OCI-LY1 (cell line): ENCODE measurements around the gene GCN1.

Source experiments
- H2AFZ ChIP-seq: fragments of 200-600 bp; sonication (generic), shearing (Covaris generic); 2 replicates; pipeline ENCODE4 v1.6.0; 2014; ENCODE audit warnings: antibody characterized with exemption, mild to moderate bottlenecking, low read length
- H3F3A ChIP-seq: fragments of 200-600 bp; sonication (generic), shearing (Covaris generic); 2 replicates; pipeline ENCODE4 v1.6.0; 2014; ENCODE audit warnings: mild to moderate bottlenecking, antibody characterized with exemption, low read length, moderate library complexity; ENCODE audit not compliant: insufficient read depth
- H3K27ac ChIP-seq: fragments of 200-600 bp; sonication (generic); 2 replicates; pipeline ENCODE4 v1.5.1; 2014; ENCODE audit warnings: low read length, mixed run types, mild to moderate bottlenecking, low read depth; ENCODE audit not compliant: poor library complexity, severe bottlenecking
- H3K27me3 ChIP-seq: fragments of 200-600 bp; sonication (generic); 2 replicates; pipeline ENCODE4 v1.6.0; 2014; ENCODE audit warnings: antibody characterized with exemption, mild to moderate bottlenecking, low read length, moderate library complexity; ENCODE audit not compliant: insufficient read depth
- H3K36me3 ChIP-seq: fragments of 200-600 bp; sonication (generic); 2 replicates; pipeline ENCODE4 v1.6.1; 2014; ENCODE audit warnings: mild to moderate bottlenecking, antibody characterized with exemption, low read length, moderate library complexity, mixed read lengths; ENCODE audit not compliant: insufficient read depth
- H3K4me1 ChIP-seq: fragments of 200-600 bp; sonication (generic); 2 replicates; pipeline ENCODE4 v1.5.1; 2014; ENCODE audit warnings: mild to moderate bottlenecking, low read length, moderate library complexity; ENCODE audit not compliant: insufficient read depth, severe bottlenecking
- H3K4me2 ChIP-seq: fragments of 200-600 bp; sonication (generic), shearing (Covaris generic); 2 replicates; pipeline ENCODE4 v1.6.1; 2014; ENCODE audit warnings: low read length
- H3K4me3 ChIP-seq: fragments of 200-600 bp; sonication (generic); 2 replicates; pipeline ENCODE4 v1.5.1; 2014; ENCODE audit warnings: low read length, low read depth, mild to moderate bottlenecking, mixed read lengths; ENCODE audit not compliant: poor library complexity, severe bottlenecking
- H3K79me2 ChIP-seq: fragments of 200-600 bp; shearing (Covaris generic); 2 replicates; pipeline ENCODE4 v1.6.1; 2016; ENCODE audit warnings: mixed run types, low read length, mixed read lengths; ENCODE audit not compliant: insufficient read depth
- H3K9ac ChIP-seq: fragments of 200-600 bp; sonication (generic), shearing (Covaris generic); 2 replicates; pipeline ENCODE4 v1.6.1; 2014; ENCODE audit warnings: mild to moderate bottlenecking, low read length, mixed read lengths
- H3K9me2 ChIP-seq: fragments of 200-600 bp; sonication (generic), shearing (Covaris generic); 2 replicates; pipeline ENCODE4 v1.6.1; 2014; ENCODE audit warnings: low read depth, mild to moderate bottlenecking, low read length, mixed read lengths
- H3K9me3 ChIP-seq: fragments of 200-600 bp; shearing (Covaris generic); 2 replicates; pipeline ENCODE4 v1.6.1; 2014; ENCODE audit warnings: low read length, mixed read lengths
- H4K20me1 ChIP-seq: fragments of 200-600 bp; sonication (generic), shearing (Covaris generic); 2 replicates; pipeline ENCODE4 v1.6.0; 2016; ENCODE audit warnings: mild to moderate bottlenecking, low read length; ENCODE audit not compliant: insufficient read depth
- CTCF ChIP-seq: fragments of 200-600 bp; sonication (generic), shearing (Covaris generic); IDR thresholded peaks from 2 replicates; pipeline ENCODE4 v1.5.1; 2017; ENCODE audit warnings: mild to moderate bottlenecking, antibody characterized with exemption, low read length, moderate library complexity, mixed read lengths
- EZH2 ChIP-seq: fragments of 200-600 bp; sonication (generic), shearing (Covaris generic); IDR thresholded peaks from 2 replicates; pipeline ENCODE4 v1.8.0; 2017; ENCODE audit warnings: borderline replicate concordance, mixed run types, mild to moderate bottlenecking, antibody characterized with exemption, low read length, moderate library complexity, mixed read lengths

The GCN1 gene

DNA sequence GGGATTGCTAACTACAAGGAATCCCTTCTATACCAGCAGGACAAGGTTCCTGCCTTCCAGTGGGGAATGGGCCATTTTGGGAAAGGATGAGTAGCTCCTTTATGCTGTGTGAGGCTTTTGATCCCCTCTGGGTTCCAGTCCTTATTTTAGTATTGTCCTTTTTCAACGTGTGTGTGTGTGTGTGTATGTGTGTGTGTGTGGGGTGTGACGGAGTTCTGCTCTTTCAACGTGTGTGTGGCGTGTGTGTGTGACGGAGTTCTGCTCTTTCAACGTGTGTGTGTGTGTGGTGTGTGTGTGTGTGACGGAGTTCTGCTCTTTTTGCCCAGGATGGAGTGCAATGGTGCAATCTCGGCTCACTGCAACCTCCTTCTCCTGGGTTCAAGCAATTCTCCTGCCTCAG, 105.4 kb downstream of the GCN1 start:
- no peak overlapping the region for H3K9ac ChIP-seq
- no peak for TF ChIP-seq EZH2
- no peak for TF ChIP-seq CTCF
- peaks cover 7% of the 10 kb centered on the region; the same call in 1 of the 2 replicates for H3F3A ChIP-seq
- no peak overlapping the region for H3K4me3 ChIP-seq
- H4K20me1 ChIP-seq: no peaks in the 10 kb centered on the region
- no peaks in the 10 kb centered on the region for H3K9me2 ChIP-seq
- H3K9me3 ChIP-seq: no peaks in the 10 kb centered on the region
- H3K4me2 ChIP-seq: no peak overlapping the region
- H2AFZ ChIP-seq: no peak overlapping the region
- peaks cover 35% of the 10 kb centered on the region for H3K4me1 ChIP-seq
- H3K36me3 ChIP-seq: peaks cover 20% of the 10 kb centered on the region; the same call in 1 of the 2 replicates
- peak overlapping the region; percentile 35 for H3K27ac ChIP-seq
- H3K79me2 ChIP-seq: no peaks in the 10 kb centered on the region
- no peaks in the 10 kb centered on the region for H3K27me3 ChIP-seq

DNA sequence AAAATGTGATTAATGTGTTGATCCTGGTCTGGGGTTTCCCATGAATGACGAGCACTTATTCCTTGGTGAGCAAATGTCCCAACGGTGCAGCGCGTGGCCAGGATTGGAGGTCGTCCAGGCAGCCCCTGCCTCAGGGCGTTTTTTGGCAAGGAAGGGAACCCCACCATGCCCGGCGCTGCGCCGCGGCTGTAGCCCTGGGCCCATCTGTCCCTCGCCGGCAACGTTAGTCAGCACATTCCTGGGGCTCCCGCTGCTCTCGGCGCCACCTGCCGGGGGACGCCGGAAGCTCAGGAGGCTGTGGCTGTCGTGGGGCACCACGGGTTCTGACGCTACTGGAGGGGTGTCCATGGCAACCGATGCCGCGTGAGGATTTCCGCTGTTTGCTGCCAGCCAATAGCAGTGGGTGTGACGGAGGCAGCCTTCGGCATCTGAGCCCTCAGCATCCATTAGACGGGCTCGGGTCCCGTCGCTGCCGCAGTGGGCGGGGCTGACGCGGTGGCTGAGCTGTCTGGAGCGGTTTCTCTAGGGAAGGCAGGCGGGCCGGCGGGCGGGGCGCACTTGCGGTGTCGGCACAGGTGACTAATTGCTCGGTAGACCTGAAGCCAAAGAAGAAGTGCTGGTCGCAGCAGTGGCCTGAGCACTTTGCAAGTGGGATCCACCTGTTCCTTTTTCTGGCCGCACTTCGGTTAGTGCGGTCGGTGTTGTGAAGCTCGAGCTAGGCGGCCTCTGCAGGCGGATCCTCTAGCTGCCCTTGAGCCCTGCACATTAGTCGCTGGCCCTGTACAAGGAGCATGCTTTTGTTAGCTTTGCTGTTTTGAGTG, 107.5 kb downstream of the GCN1 start:
- H3K9me2 ChIP-seq: no peaks in the 10 kb centered on the region
- TF ChIP-seq CTCF: peak; percentile 93
- TF ChIP-seq EZH2: no peak
- H3K4me2 ChIP-seq: peak overlapping the region; percentile 65
- H3K9ac ChIP-seq: peak overlapping the region; percentile 51
- H2AFZ ChIP-seq: no peak overlapping the region
- peaks cover 7% of the 10 kb centered on the region; the same call in 1 of the 2 replicates for H3F3A ChIP-seq
- peak overlapping the region; percentile 38 for H3K4me3 ChIP-seq
- no peaks in the 10 kb centered on the region for H3K27me3 ChIP-seq
- no peaks in the 10 kb centered on the region for H3K9me3 ChIP-seq
- peaks cover 15% of the 10 kb centered on the region for H3K36me3 ChIP-seq
- no peaks in the 10 kb centered on the region for H4K20me1 ChIP-seq
- H3K4me1 ChIP-seq: peaks cover 27% of the 10 kb centered on the region
- H3K27ac ChIP-seq: peak overlapping the region; percentile 78
- H3K79me2 ChIP-seq: no peaks in the 10 kb centered on the region

- H2AFZ ChIP-seq: no peak overlapping the region
Observed at GRCh38 chr12:120085920-120086645, 108.4 kb downstream of the GCN1 start.

More at GRCh38 chr12:120085920-120086645, 108.4 kb downstream of the GCN1 start:
- Histone ChIP-seq H3K27me3 (no peaks in the 10 kb centered on the region), H3K79me2 (no peaks in the 10 kb centered on the region), H3K4me3 (no peak overlapping the region), H3F3A (peaks cover 7% of the 10 kb centered on the region; the same call in 1 of the 2 replicates), H3K36me3 (peaks cover 7% of the 10 kb centered on the region), H3K4me1 (peaks cover 27% of the 10 kb centered on the region), H3K4me2 (peak overlapping the region; percentile 65; the same call in 1 of the 2 replicates), H3K9me2 (no peaks in the 10 kb centered on the region), H3K9ac (peak overlapping the region; percentile 51; the same call in 1 of the 2 replicates), H4K20me1 (no peaks in the 10 kb centered on the region), H3K27ac (peak overlapping the region; percentile 59), H3K9me3 (no peaks in the 10 kb centered on the region)
- TF ChIP-seq CTCF: no peak
- no peak for TF ChIP-seq EZH2
